HL-60 (cell line): ENCODE data around the gene OXLD1.

Experiments used
- DNase-seq, 2 experiments: peaks; one replicate each; pipeline ENCODE4 v3.0.0-alpha.2; 2010 to 2020; ENCODE audit warnings: low read depth in 1 of 2, low spot score in 1 of 2
- H3K27ac ChIP-seq: fragments of 250-450 bp; sonication (Bioruptor Pico); replicated peaks from 2 replicates; pipeline ENCODE4 v1.5.1; 2020; ENCODE audit warnings: mild to moderate bottlenecking, moderate library complexity
- H3K27me3 ChIP-seq: fragments of 250-450 bp; sonication (Bioruptor Pico); 2 replicates; pipeline ENCODE4 v1.5.1; 2021; ENCODE audit warnings: mild to moderate bottlenecking, moderate library complexity; ENCODE audit not compliant: insufficient read depth, poor library complexity, severe bottlenecking
- H3K4me3 ChIP-seq: replicated peaks from 2 replicates; pipeline ENCODE4 v1.5.1; 2011; ENCODE audit warnings: mild to moderate bottlenecking, control low read depth, low read length; ENCODE audit not compliant: insufficient read depth
- CTCF ChIP-seq: IDR thresholded peaks from one replicate; pipeline ENCODE4 v1.5.1; 2011; ENCODE audit warnings: low read length, control low read depth, inconsistent platforms; ENCODE audit not compliant: insufficient read depth
- GABPA ChIP-seq: IDR thresholded peaks from 2 replicates; pipeline ENCODE4 v1.6.1; 2012; ENCODE audit warnings: low read depth
- POLR2AphosphoS5 ChIP-seq: IDR thresholded peaks from 2 replicates; pipeline ENCODE4 v1.6.1; 2012; ENCODE audit warnings: low read depth
- REST ChIP-seq: IDR thresholded peaks from 2 replicates; pipeline ENCODE4 v1.6.1; 2012; ENCODE audit warnings: low read depth; ENCODE audit not compliant: insufficient replicate concordance
- SPI1 ChIP-seq: IDR thresholded peaks from 2 replicates; pipeline ENCODE4 v1.6.1; 2012; ENCODE audit warnings: low read depth, mild to moderate bottlenecking, borderline replicate concordance

The OXLD1 gene

GRCh38 chr17:81683208-81683583 is 16.8 kb upstream of the OXLD1 start:
- no peak for TF ChIP-seq GABPA
- peak; percentile 58; the same call in 1 of the 2 replicates for TF ChIP-seq SPI1
- Histone ChIP-seq H3K27me3 (no peaks in the 10 kb centered on the region), H3K4me3 (peak overlapping the region; percentile 97), H3K27ac (peak overlapping the region; percentile 84)
- no peak for DNase-seq

- no peak for DNase-seq
Measured at GRCh38 chr17:81682565-81683207, 16.3 kb upstream of the OXLD1 start.

GRCh38 chr17:81681672-81682071 is 15.3 kb upstream of the OXLD1 start:
- Histone ChIP-seq H3K27me3 (no peaks in the 10 kb centered on the region), H3K4me3 (no peak overlapping the region), H3K27ac (no peak overlapping the region)
- no peak for DNase-seq
- TF ChIP-seq CTCF = no peak
- no peak for TF ChIP-seq GABPA
- no peak for TF ChIP-seq SPI1
- TF ChIP-seq POLR2AphosphoS5 = no peak
- no peak for TF ChIP-seq REST

More at GRCh38 chr17:81682565-81683207, 16.3 kb upstream of the OXLD1 start:
- no peaks in the 10 kb centered on the region for H3K27me3 ChIP-seq
- TF ChIP-seq SPI1 = no peak
- TF ChIP-seq POLR2AphosphoS5 = no peak
- no peak for TF ChIP-seq CTCF
- no peak for TF ChIP-seq REST
- no peak for TF ChIP-seq GABPA
- peak overlapping the region; percentile 84 for H3K27ac ChIP-seq
- H3K4me3 ChIP-seq = peak overlapping the region; percentile 97

GRCh38 chr17:81680150-81680549 is 13.7 kb upstream of the OXLD1 start:
- H3K27me3 ChIP-seq = no peaks in the 10 kb centered on the region
- no peak overlapping the region for H3K4me3 ChIP-seq
- no peak for DNase-seq
- TF ChIP-seq SPI1 (no peak), GABPA (no peak), POLR2AphosphoS5 (no peak), CTCF (no peak), REST (no peak)
- no peak overlapping the region for H3K27ac ChIP-seq
